IMR-90 (cell line): ENCODE measurements around the gene SMIM41. TPM values are rescaled to one million over a fixed set of nuclear protein-coding genes. Genes with fewer than 3 reads are reported as not detected.
A peak's percentile ranks its signal among the peaks of the same experiment; 100 is the strongest.

Experiments
- ATAC-seq: fragments of 200-7000 bp; cut with Tn5 transposase; 2 replicates; pipeline ENCODE4 v1.9.1; 2020; ENCODE audit warnings: low read depth, mild to moderate bottlenecking, moderate library complexity
- BruUV-seq: library from RNA; stranded (reverse); fragments of 400-500 nt; replicated peaks from 2 replicates; lab custom pipeline; 2021; lab: Mats Ljungman, UMichigan
- CTCF ChIA-PET: fragments of 300-600 bp; formaldehyde crosslinking; extraction: SDS; loops from one replicate; lab custom pipeline; 2021; ENCODE audit warnings: antibody characterized with exemption; lab: Yijun Ruan, JAX
- POLR2A ChIA-PET: fragments of 300-600 bp; sonication (Branson Sonifier 250); formaldehyde crosslinking; loops from one replicate; lab custom pipeline; 2022; ENCODE audit warnings: antibody characterized with exemption; ENCODE audit not compliant: unreplicated experiment; lab: Charles Lee
- DNase-seq: peaks from one replicate; pipeline ENCODE4 v3.0.0; 2013
- H2AFZ ChIP-seq: replicated peaks from 2 replicates; pipeline ENCODE3; 2013; ENCODE audit warnings: low read length, mild to moderate bottlenecking; ENCODE audit not compliant: poor library complexity
- H2AK5ac ChIP-seq: 2 replicates; pipeline ENCODE4 v1.6.1; 2013; ENCODE audit warnings: low read depth, low read length, inconsistent platforms
- H2AK9ac ChIP-seq: replicated peaks from 2 replicates; pipeline ENCODE3; 2013; ENCODE audit warnings: mild to moderate bottlenecking, low read depth, low read length, moderate library complexity; ENCODE audit not compliant: poor library complexity
- H2BK120ac ChIP-seq: 2 replicates; pipeline ENCODE4 v1.6.1; 2013; ENCODE audit warnings: low read depth, low read length, inconsistent platforms
- H2BK15ac ChIP-seq: 3 replicates; pipeline ENCODE4 v1.6.1; 2013; ENCODE audit warnings: low read depth, low read length, inconsistent platforms
- H2BK20ac ChIP-seq: 2 replicates; pipeline ENCODE4 v1.6.1; 2013; ENCODE audit warnings: low read depth, mild to moderate bottlenecking, inconsistent platforms, low read length, moderate library complexity
- H2BK5ac ChIP-seq: 2 replicates; pipeline ENCODE4 v1.6.1; 2013; ENCODE audit warnings: mild to moderate bottlenecking, low read depth, low read length, inconsistent platforms; ENCODE audit not compliant: poor library complexity, severe bottlenecking
- H3K14ac ChIP-seq: replicated peaks from 2 replicates; pipeline ENCODE4 v1.6.1; 2013; ENCODE audit warnings: low read depth, low read length, inconsistent platforms
- H3K18ac ChIP-seq: 2 replicates; pipeline ENCODE4 v1.6.1; 2013; ENCODE audit warnings: low read depth, low read length, control low read depth
- H3K23ac ChIP-seq: 2 replicates; pipeline ENCODE4 v1.6.1; 2013; ENCODE audit warnings: low read depth, low read length, inconsistent platforms
- H3K27ac ChIP-seq: 2 replicates; pipeline ENCODE4 v1.5.1; 2013; ENCODE audit warnings: mild to moderate bottlenecking, control low read depth, low read length; ENCODE audit not compliant: insufficient read depth
- H3K27me3 ChIP-seq: 2 replicates; pipeline ENCODE4 v1.6.1; 2013; ENCODE audit warnings: low read length; ENCODE audit not compliant: control insufficient read depth, insufficient read depth
- H3K36me3 ChIP-seq: 2 replicates; pipeline ENCODE4 v1.6.1; 2013; ENCODE audit warnings: low read length, mixed read lengths; ENCODE audit not compliant: control insufficient read depth, insufficient read depth
- H3K4ac ChIP-seq: 2 replicates; pipeline ENCODE4 v1.6.1; 2013; ENCODE audit warnings: low read depth, low read length, inconsistent platforms
- H3K4me1 ChIP-seq: 2 replicates; pipeline ENCODE4 v1.6.1; 2013; ENCODE audit warnings: low read length, mixed read lengths; ENCODE audit not compliant: control insufficient read depth, insufficient read depth
- H3K4me2 ChIP-seq: 2 replicates; pipeline ENCODE4 v1.6.1; 2013; ENCODE audit warnings: low read depth, mild to moderate bottlenecking, control low read depth, low read length, moderate library complexity
- H3K4me3 ChIP-seq: 2 replicates; pipeline ENCODE4 v1.5.1; 2013; ENCODE audit warnings: low read depth, mild to moderate bottlenecking, control low read depth, low read length, moderate library complexity; ENCODE audit not compliant: insufficient read depth
- H3K56ac ChIP-seq: 2 replicates; pipeline ENCODE4 v1.6.1; 2013; ENCODE audit warnings: low read length, inconsistent platforms; ENCODE audit not compliant: insufficient read depth; ENCODE audit errors: extremely low read depth
- H3K79me1 ChIP-seq, 2 experiments: 2 replicates each; pipeline ENCODE4 v1.6.1; 2013; ENCODE audit warnings: low read length in 2 of 2, inconsistent platforms in 1 of 2, low read depth in 1 of 2
- H3K9ac ChIP-seq: 2 replicates; pipeline ENCODE4 v1.6.1; 2013; ENCODE audit warnings: low read depth, low read length, control low read depth
- H3K9me1 ChIP-seq: 2 replicates; pipeline ENCODE4 v1.6.1; 2013; ENCODE audit warnings: low read length, inconsistent platforms; ENCODE audit not compliant: insufficient read depth
- H3K9me3 ChIP-seq: 2 replicates; pipeline ENCODE4 v1.6.1; 2013; ENCODE audit warnings: low read length; ENCODE audit not compliant: control insufficient read depth, insufficient read depth
- H4K20me1 ChIP-seq: 2 replicates; pipeline ENCODE4 v1.6.1; 2013; ENCODE audit warnings: low read length, inconsistent platforms; ENCODE audit not compliant: insufficient read depth
- H4K5ac ChIP-seq: 2 replicates; pipeline ENCODE4 v1.6.1; 2013; ENCODE audit warnings: mild to moderate bottlenecking, low read depth, low read length, control low read depth
- H4K8ac ChIP-seq, 2 experiments: 2 replicates each; pipeline ENCODE4 v1.6.1; 2013; ENCODE audit warnings: low read depth in 2 of 2, low read length in 2 of 2, control low read depth in 1 of 2, inconsistent platforms in 1 of 2
- H4K91ac ChIP-seq: 2 replicates; pipeline ENCODE4 v1.6.1; 2013; ENCODE audit warnings: low read depth, low read length, inconsistent platforms; ENCODE audit not compliant: insufficient read depth
- CHD1 ChIP-seq: IDR thresholded peaks from 2 replicates; pipeline ENCODE4 v1.6.1; 2012; ENCODE audit warnings: low read depth, low read length, improper control_type of control experiment
- CTCF ChIP-seq: conservative IDR thresholded peaks from 2 replicates; pipeline ENCODE4 v1.5.1; 2012; ENCODE audit warnings: mild to moderate bottlenecking, low read depth, low read length, improper control_type of control experiment
- FOS ChIP-seq: fragments of 150-350 bp; IDR thresholded peaks from 2 replicates; pipeline ENCODE4 v1.6.1; 2016; ENCODE audit warnings: low read depth, low read length
- MAFK ChIP-seq: IDR thresholded peaks from 2 replicates; pipeline ENCODE4 v1.6.1; 2012; ENCODE audit warnings: low read depth, low read length, improper control_type of control experiment
- MXI1 ChIP-seq: IDR thresholded peaks from 2 replicates; pipeline ENCODE4 v1.6.1; 2012; ENCODE audit warnings: low read depth, mild to moderate bottlenecking, low read length, moderate library complexity, borderline replicate concordance
- NFE2L2 ChIP-seq: fragments of 150-350 bp; IDR thresholded peaks from 2 replicates; pipeline ENCODE4 v1.6.1; 2016; ENCODE audit warnings: low read depth, mild to moderate bottlenecking, low read length
- RAD21 ChIP-seq: IDR thresholded peaks from 2 replicates; pipeline ENCODE4 v1.6.1; 2012; ENCODE audit warnings: low read length, improper control_type of control experiment
- RFX5 ChIP-seq: IDR thresholded peaks from 2 replicates; pipeline ENCODE4 v1.8.0; 2012; ENCODE audit warnings: low read depth, mild to moderate bottlenecking, low read length, moderate library complexity
- SMC3 ChIP-seq: fragments of 150-350 bp; IDR thresholded peaks from 2 replicates; pipeline ENCODE4 v1.6.1; 2016; ENCODE audit warnings: low read depth, mild to moderate bottlenecking, antibody characterized with exemption, low read length, moderate library complexity
- WGBS, 2 experiments: methylation state at CpG; one replicate each; pipeline versions ENCODE4 v1.1.5 to v1.1.7; 2013; ENCODE audit warnings: missing lambda C conversion rate in 2 of 2; ENCODE audit not compliant: insufficient read length in 1 of 2; ENCODE audit errors: extremely low coverage in 2 of 2; 5-methylcytosine and 5-hydroxymethylcytosine counted together
- dilution Hi-C: fragments of 300-500 bp; cut with HindIII; formaldehyde crosslinking; loops from one replicate; pipeline ENCODE4 v1.14.3; 2018; ENCODE audit warnings: low sequenced_read_pairs; ENCODE audit not compliant: unreplicated experiment
- in situ Hi-C: fragments of 300-500 bp; cut with MboI; formaldehyde crosslinking; loops from 3 replicates; pipeline ENCODE4 v1.14.3; 2019; ENCODE audit warnings: low sequenced_read_pairs, inconsistent platforms, mixed read lengths
- intact Hi-C: fragments of 100-400 bp; cut with micrococcal nuclease; formaldehyde crosslinking; loops from 2 replicates; pipeline ENCODE4 v1.10.0; 2022
- polyA plus RNA-seq, 3 experiments: library from polyadenylated mRNA; depleted of rRNA; stranded (reverse); fragments of >200 nt; gene quantifications; 2 replicates each; pipeline ENCODE4 v1.2.3, GENCODE V29; 2012; ENCODE audit warnings: low replicate concordance in 1 of 3
- total RNA-seq: library from RNA; depleted of rRNA; stranded (reverse); fragments of >200 nt; gene quantifications from 2 replicates; pipeline ENCODE4 v1.2.3, GENCODE V29; 2012

Gene SMIM41
- total and polyA plus RNA-seq, 2 of the 4 experiments (the other 2 are of a cell fraction): not detected

DNA sequence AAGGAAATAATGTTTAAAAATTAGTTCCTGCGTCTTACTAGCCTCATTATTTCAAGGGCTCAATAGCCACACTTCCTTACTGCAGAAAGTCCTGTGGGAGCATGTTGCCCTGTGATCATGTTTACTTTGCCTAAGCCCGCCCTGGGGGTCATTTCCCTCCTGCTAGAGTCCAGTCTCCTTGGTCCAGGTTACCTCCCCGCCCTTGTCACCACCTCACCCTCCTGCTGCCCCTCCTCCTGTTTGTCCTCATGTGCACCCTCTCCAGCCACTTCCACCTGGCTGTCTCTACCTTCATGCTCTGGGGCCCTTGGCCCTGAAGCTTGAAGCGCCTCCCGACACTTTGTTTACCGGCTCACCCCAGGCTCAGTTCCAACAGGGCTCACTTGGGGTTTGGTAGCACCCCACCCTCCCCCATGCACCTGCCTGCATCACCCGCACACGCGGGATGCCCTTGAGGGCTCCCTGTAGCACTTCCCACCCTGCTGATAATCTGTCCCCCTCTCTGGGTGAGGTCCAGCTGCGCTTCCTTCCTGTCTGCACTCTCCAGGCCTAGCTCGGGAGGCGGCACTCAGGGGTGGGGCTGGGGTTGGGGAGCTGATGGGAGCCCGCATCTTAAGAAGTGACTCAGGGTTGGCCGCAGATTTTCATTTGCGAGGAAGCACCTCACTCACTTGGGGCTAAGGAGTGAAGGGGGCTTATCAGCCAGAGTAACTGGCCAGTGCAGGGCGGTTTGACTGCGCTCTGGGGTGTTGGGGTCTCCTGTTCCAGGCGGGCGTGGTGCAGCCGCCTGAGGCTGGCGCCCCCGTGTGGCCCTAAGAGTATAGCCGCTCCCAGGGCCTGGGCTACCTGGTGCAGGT lies 40.1 kb downstream of the SMIM41 start:
- Histone ChIP-seq H2AK5ac (no peak overlapping the region), H3K9me1 (no peaks in the 10 kb centered on the region), H2BK120ac (no peak overlapping the region), H3K36me3 (no peaks in the 10 kb centered on the region), H2AFZ (peak overlapping the region; percentile 2), H3K4me1 (no peaks in the 10 kb centered on the region), H2BK20ac (no peak overlapping the region), H3K18ac (no peak overlapping the region), H4K20me1 (no peaks in the 10 kb centered on the region), H3K14ac (no peak overlapping the region), H3K4me3 (no peak overlapping the region), H4K8ac (no peak overlapping the region), H2AK9ac (no peak overlapping the region), H2BK5ac (no peak overlapping the region), H4K91ac (no peak overlapping the region), H3K27ac (no peak overlapping the region), H4K5ac (no peak overlapping the region), H3K27me3 (peaks cover 3% of the 10 kb centered on the region), H3K9ac (no peak overlapping the region), H3K23ac (no peak overlapping the region), H2BK15ac (no peak overlapping the region), H3K4me2 (no peak overlapping the region), H3K9me3 (no peaks in the 10 kb centered on the region), H3K4ac (no peak overlapping the region), H3K56ac (no peak overlapping the region), H3K79me1 (no peaks in the 10 kb centered on the region)
- dilution Hi-C loops: no loop called here
- BruUV-seq: no TSS peak
- no peak for DNase-seq
- in situ Hi-C loops: loop anchor here (5.0 kb wide), 1 partner anchor 97 kb away; no protein-coding TSS in a partner anchor
- CTCF ChIA-PET: interaction anchor here (4.9 kb wide), 1 partner anchor 94 kb away, joined by 35 read pairs; no protein-coding TSS in a partner anchor
- TF ChIP-seq RFX5: no peak
- no peak for TF ChIP-seq SMC3
- no peak for TF ChIP-seq MAFK
- TF ChIP-seq MXI1: no peak
- TF ChIP-seq CHD1: no peak
- TF ChIP-seq CTCF: peak; percentile 32; the same call in 1 of the 2 replicates
- TF ChIP-seq FOS: no peak
- TF ChIP-seq RAD21: no peak
- no peak for TF ChIP-seq NFE2L2
- ATAC-seq: no peak
- WGBS, 2 experiments: 30% methylated on average over 7 of the region's 23 CpGs; no CpG with 5 or more reads in 1 of the 2 experiments
- POLR2A ChIA-PET: no interaction called here
- intact Hi-C loops: no loop called here
